ENCODE measurements around the gene RUNX1. TPM values are rescaled to one million over a fixed set of nuclear protein-coding genes. Genes with fewer than 3 reads are reported as not detected.

RUNX1 gene
- total and polyA plus RNA-seq, 2 donors (not counting 3 experiments of a cell fraction or from before 2014, with no cell fraction given) = 4.6 to 17.9 TPM

DNA sequence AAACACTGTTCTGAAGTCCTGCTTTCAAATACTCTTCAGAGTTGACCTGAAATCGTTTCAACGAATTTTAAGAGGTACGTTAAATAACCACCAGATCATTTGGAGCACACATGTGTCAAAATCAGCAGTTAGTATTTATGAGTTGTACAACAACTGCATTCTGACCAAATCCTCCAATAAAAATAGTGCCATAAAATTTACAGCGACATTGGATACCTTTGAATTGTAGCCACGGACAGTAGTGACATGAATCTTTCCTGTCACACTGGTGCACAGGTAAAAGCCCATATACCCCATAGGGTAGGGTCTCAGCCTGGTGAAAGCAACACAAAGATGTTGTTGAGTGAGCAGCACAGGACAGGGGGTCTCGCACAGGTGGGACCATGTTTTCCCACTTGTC is 258.8 kb downstream of the RUNX1 start:
- Histone ChIP-seq H3K36me3 (ENCODE audit: control insufficient read depth in 2 of 2, extremely low read depth in 1 of 2, insufficient read depth in 2 of 2, low read length in 2 of 2) (no peaks in the 10 kb centered on the region), H3K4me2 (ENCODE audit: insufficient read depth, low read length) (no peak overlapping the region), H3K9ac (replicated peaks; ENCODE audit: extremely low read depth, insufficient read depth, low read length) (no peak overlapping the region), H3K79me2 (ENCODE audit: control insufficient read depth, insufficient read depth, low read length) (no peaks in the 10 kb centered on the region), H3K4me1 (ENCODE audit: control insufficient read depth, extremely low read depth, insufficient read depth, low read length) (no peaks in the 10 kb centered on the region), H3K9me3 (replicated peaks; ENCODE audit: control insufficient read depth, insufficient read depth, low read length) (no peaks in the 10 kb centered on the region), H3K9me1 (replicated peaks; ENCODE audit: control insufficient read depth, extremely low read depth, insufficient read depth, low read length) (no peaks in the 10 kb centered on the region), H3K4me3 (replicated peaks in 1 of 3; ENCODE audit: insufficient read depth in 1 of 3, low read depth in 1 of 3, low read length in 3 of 3) (no peak overlapping the region), H2AFZ (ENCODE audit: low read depth, low read length) (no peak overlapping the region), H4K20me1 (replicated peaks; ENCODE audit: control insufficient read depth, extremely low read depth, insufficient read depth, low read length) (no peaks in the 10 kb centered on the region), H3K27ac (ENCODE audit: insufficient read depth, low read depth, low read length) (no peak overlapping the region), H3K27me3 (ENCODE audit: control insufficient read depth in 2 of 2, insufficient read depth in 2 of 2, low read length in 2 of 2) (no peaks in the 10 kb centered on the region)
- TF ChIP-seq MYC (IDR thresholded peaks at IDR 0.05; ENCODE audit: low read depth, low read length) (no peak), POLR2A (IDR thresholded peaks at IDR 0.05; ENCODE audit: low read depth, low read length) (no peak), EZH2 (IDR thresholded peaks at IDR 0.05; ENCODE audit: borderline replicate concordance, low read depth, low read length, severe bottlenecking) (no peak), FOS (IDR thresholded peaks at IDR 0.05; ENCODE audit: borderline replicate concordance, insufficient read depth, low read length) (no peak), GATA2 (IDR thresholded peaks at IDR 0.05; ENCODE audit: insufficient read depth, insufficient read length, low read depth, low read length) (no peak), JUN (IDR thresholded peaks at IDR 0.05; ENCODE audit: borderline replicate concordance, insufficient read depth, insufficient read length, low read depth) (no peak), POLR2AphosphoS5 (IDR thresholded peaks at IDR 0.05; ENCODE audit: insufficient read depth, low read depth, low read length) (no peak)
- TF ChIP-seq, protein P1, sequence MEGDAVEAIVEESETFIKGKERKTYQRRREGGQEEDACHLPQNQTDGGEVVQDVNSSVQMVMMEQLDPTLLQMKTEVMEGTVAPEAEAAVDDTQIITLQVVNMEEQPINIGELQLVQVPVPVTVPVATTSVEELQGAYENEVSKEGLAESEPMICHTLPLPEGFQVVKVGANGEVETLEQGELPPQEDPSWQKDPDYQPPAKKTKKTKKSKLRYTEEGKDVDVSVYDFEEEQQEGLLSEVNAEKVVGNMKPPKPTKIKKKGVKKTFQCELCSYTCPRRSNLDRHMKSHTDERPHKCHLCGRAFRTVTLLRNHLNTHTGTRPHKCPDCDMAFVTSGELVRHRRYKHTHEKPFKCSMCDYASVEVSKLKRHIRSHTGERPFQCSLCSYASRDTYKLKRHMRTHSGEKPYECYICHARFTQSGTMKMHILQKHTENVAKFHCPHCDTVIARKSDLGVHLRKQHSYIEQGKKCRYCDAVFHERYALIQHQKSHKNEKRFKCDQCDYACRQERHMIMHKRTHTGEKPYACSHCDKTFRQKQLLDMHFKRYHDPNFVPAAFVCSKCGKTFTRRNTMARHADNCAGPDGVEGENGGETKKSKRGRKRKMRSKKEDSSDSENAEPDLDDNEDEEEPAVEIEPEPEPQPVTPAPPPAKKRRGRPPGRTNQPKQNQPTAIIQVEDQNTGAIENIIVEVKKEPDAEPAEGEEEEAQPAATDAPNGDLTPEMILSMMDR (IDR thresholded peaks at IDR 0.05; ENCODE audit: extremely low read depth in 1 of 2, insufficient read depth in 1 of 2, low read depth in 1 of 2, low read length in 2 of 2) = no peak
- TF ChIP-seq, protein P2, sequence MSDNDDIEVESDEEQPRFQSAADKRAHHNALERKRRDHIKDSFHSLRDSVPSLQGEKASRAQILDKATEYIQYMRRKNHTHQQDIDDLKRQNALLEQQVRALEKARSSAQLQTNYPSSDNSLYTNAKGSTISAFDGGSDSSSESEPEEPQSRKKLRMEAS (IDR thresholded peaks at IDR 0.05; ENCODE audit: insufficient read depth, insufficient read length) = no peak
- DNase-seq (ENCODE audit: low read depth, low spot score) (no peak), FAIRE-seq (no peak)
- intact Hi-C loops (cut with micrococcal nuclease) = no loop called here
- POLR2A ChIA-PET = no interaction called here
- dilution Hi-C loops (cut with MboI; ENCODE audit: extremely low pct_ligation_motif_present, low sequenced_read_pairs) = no loop called here
- CTCF ChIA-PET = interaction anchor here (0.8 to 1.4 kb wide), 3 partner anchors 13 to 45 kb away, joined by 3 to 4 read pairs (median 4); no protein-coding TSS in a partner anchor
- no TSS peak for BruUV-seq (replicated peaks)

All from endothelial cell of umbilical vein (primary cell).